ENCODE results near the gene MMAB. TPM values are rescaled to one million over a fixed set of nuclear protein-coding genes. Genes with fewer than 3 reads are reported as not detected.
A peak's percentile ranks its signal among the peaks of the same experiment; 100 is the strongest.

MMAB gene
- total RNA-seq, 1 donor from 2014 or later, result 62.8 TPM

- intact Hi-C loops (cut with micrococcal nuclease), result no loop called here
- no peak overlapping the region for H3K27ac Mint-ChIP-seq
Measured at GRCh38 chr12:109598428-109598854, 25.1 kb upstream of the MMAB start.

GRCh38 chr12:109597795-109598427 lies 24.6 kb upstream of the MMAB start:
- POLR2A ChIA-PET, result interaction anchor here (0.5 kb wide), 1 partner anchor 185 kb away, joined by 3 read pairs; no protein-coding TSS in a partner anchor
- CTCF ChIA-PET, result interaction anchor here (0.7 to 3.7 kb wide), 11 partner anchors 11 to 247 kb away, joined by 3 to 49 read pairs (median 4); partner anchors contain the start of genes MMAB and MVK
- Mint-ChIP-seq H3K36me3 (ENCODE audit: low read depth) (peaks cover 11% of the 10 kb centered on the region), H3K4me3 (no peak overlapping the region), H3K9me3 (no peaks in the 10 kb centered on the region), H3K27ac (no peak overlapping the region), H3K4me1 (peaks cover 8% of the 10 kb centered on the region), H3K27me3 (no peaks in the 10 kb centered on the region)
- ATAC-seq (ENCODE audit: low read depth), result peak; percentile 65
- DNase-seq, result peak; percentile 48
- peak; percentile 66 for TF ChIP-seq CTCF (IDR thresholded peaks at IDR 0.05)
- intact Hi-C loops (cut with micrococcal nuclease), result loop anchor here (1.0 to 2.0 kb wide), 3 partner anchors 115 to 283 kb away; partner anchors contain the start of genes FAM222A and GLTP

More at GRCh38 chr12:109598428-109598854, 25.1 kb upstream of the MMAB start:
- POLR2A ChIA-PET, result no interaction called here
- CTCF ChIA-PET, result interaction anchor here (1.1 to 3.7 kb wide), 6 partner anchors 10 to 247 kb away, joined by 3 to 49 read pairs (median 6); partner anchors contain the start of genes MMAB and MVK
- Mint-ChIP-seq H3K27me3 (no peaks in the 10 kb centered on the region), H3K4me1 (peaks cover 8% of the 10 kb centered on the region), H3K36me3 (ENCODE audit: low read depth) (peaks cover 11% of the 10 kb centered on the region), H3K9me3 (no peaks in the 10 kb centered on the region), H3K4me3 (no peak overlapping the region)
- no peak for TF ChIP-seq CTCF (IDR thresholded peaks at IDR 0.05)
- ATAC-seq (ENCODE audit: low read depth) (no peak), DNase-seq (no peak)

DNA sequence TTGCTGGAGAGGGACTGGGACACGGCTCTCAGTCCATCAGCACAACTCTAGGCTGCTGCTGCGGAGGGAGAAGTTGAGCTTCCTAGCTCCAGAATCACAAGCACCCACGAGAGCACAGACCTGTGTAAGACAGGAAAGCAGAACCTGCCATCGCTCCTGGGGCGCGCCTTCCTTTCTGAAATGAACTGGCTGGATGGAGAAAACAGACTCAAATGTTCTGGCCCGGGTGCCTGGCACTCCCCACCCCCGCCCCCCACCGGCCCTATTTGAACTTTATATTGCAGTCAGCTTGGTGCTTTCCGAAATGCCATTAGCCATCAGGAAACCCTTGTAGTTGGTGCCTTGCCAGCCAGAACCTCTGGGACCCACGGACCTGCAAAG lies 24.1 kb upstream of the MMAB start:
- ATAC-seq (ENCODE audit: low read depth) (no peak), DNase-seq (no peak)
- Mint-ChIP-seq H3K27me3 (no peaks in the 10 kb centered on the region), H3K9me3 (no peaks in the 10 kb centered on the region), H3K4me1 (peaks cover 8% of the 10 kb centered on the region), H3K36me3 (ENCODE audit: low read depth) (peaks cover 15% of the 10 kb centered on the region), H3K4me3 (no peak overlapping the region), H3K27ac (no peak overlapping the region)
- no peak for TF ChIP-seq CTCF (IDR thresholded peaks at IDR 0.05)
- ChIA-PET CTCF (interaction anchor here (0.7 to 3.7 kb wide), 11 partner anchors 11 to 248 kb away, joined by 3 to 49 read pairs (median 4); partner anchors contain the start of genes MMAB and MVK), POLR2A (interaction anchor here (0.5 kb wide), 1 partner anchor 186 kb away, joined by 3 read pairs; no protein-coding TSS in a partner anchor)
- intact Hi-C loops (cut with micrococcal nuclease), result loop anchor here (1.0 to 2.0 kb wide), 3 partner anchors 116 to 283 kb away; partner anchors contain the start of genes FAM222A and GLTP

- H3K4me3 Mint-ChIP-seq, result no peak overlapping the region
- intact Hi-C loops (cut with micrococcal nuclease), result loop anchor here (1.0 to 2.0 kb wide), 3 partner anchors 117 to 284 kb away; partner anchors contain the start of genes FAM222A and GLTP
- POLR2A ChIA-PET, result no interaction called here
Measured at GRCh38 chr12:109596418-109597244, 23.3 kb upstream of the MMAB start.

More at GRCh38 chr12:109596418-109597244, 23.3 kb upstream of the MMAB start:
- Mint-ChIP-seq H3K27me3 (no peaks in the 10 kb centered on the region), H3K4me1 (peaks cover 8% of the 10 kb centered on the region), H3K27ac (no peak overlapping the region), H3K36me3 (ENCODE audit: low read depth) (peaks cover 20% of the 10 kb centered on the region), H3K9me3 (no peaks in the 10 kb centered on the region)
- ATAC-seq (ENCODE audit: low read depth) (no peak), DNase-seq (no peak)
- CTCF ChIA-PET, result interaction anchor here (1.1 to 3.7 kb wide), 5 partner anchors 22 to 249 kb away, joined by 3 to 49 read pairs (median 7); partner anchors contain the start of genes MMAB and MVK
- TF ChIP-seq CTCF (IDR thresholded peaks at IDR 0.05), result no peak
